T-helper 22 cell (primary cell): ENCODE results near the gene ADARB1.

ENCODE experiments used
- DNase-seq: peaks from one replicate; pipeline ENCODE4 v3.0.0-alpha.2; 2020; ENCODE audit warnings: low read depth

The ADARB1 gene

GRCh38 chr21:45095505-45095904 is 21.1 kb downstream of the ADARB1 start:
- no peak for DNase-seq

GRCh38 chr21:45096217-45096616 is 21.8 kb downstream of the ADARB1 start:
- DNase-seq, result no peak

- no peak for DNase-seq
These were observed 23.5 kb downstream of the ADARB1 start for GRCh38 chr21:45097827-45098387.

- no peak for DNase-seq
These were observed 24.5 kb downstream of the ADARB1 start for GRCh38 chr21:45098867-45099266.

- DNase-seq, result no peak
These were observed 25.2 kb downstream of the ADARB1 start for GRCh38 chr21:45099571-45099970.

- DNase-seq, result no peak
These were observed 26.5 kb downstream of the ADARB1 start for GRCh38 chr21:45100866-45101265.

- DNase-seq, result no peak
These were observed 28.1 kb downstream of the ADARB1 start for GRCh38 chr21:45102391-45102932.

GRCh38 chr21:45103971-45104520 is 29.7 kb downstream of the ADARB1 start:
- no peak for DNase-seq

GRCh38 chr21:45104560-45104959 is 30.2 kb downstream of the ADARB1 start:
- DNase-seq, result no peak

- no peak for DNase-seq
These were observed 31.6 kb downstream of the ADARB1 start for GRCh38 chr21:45105906-45106485.

- DNase-seq, result no peak
These were observed 33.8 kb downstream of the ADARB1 start for GRCh38 chr21:45108034-45108790.

- DNase-seq, result no peak
These were observed 34.7 kb downstream of the ADARB1 start for GRCh38 chr21:45108808-45109781.

- DNase-seq, result no peak
These were observed 35.6 kb downstream of the ADARB1 start for GRCh38 chr21:45109831-45110492.

GRCh38 chr21:45110873-45111624 is 36.7 kb downstream of the ADARB1 start:
- no peak for DNase-seq

- no peak for DNase-seq
These were observed 37.3 kb downstream of the ADARB1 start for GRCh38 chr21:45111703-45112102.

- DNase-seq, result no peak
These were observed 38.0 kb downstream of the ADARB1 start for GRCh38 chr21:45112371-45112770.

- no peak for DNase-seq
These were observed 39.2 kb downstream of the ADARB1 start for GRCh38 chr21:45113543-45113942.

GRCh38 chr21:45114072-45114471 is 39.7 kb downstream of the ADARB1 start:
- no peak for DNase-seq

- DNase-seq, result no peak
These were observed 40.1 kb downstream of the ADARB1 start for GRCh38 chr21:45114475-45114874.

- DNase-seq, result no peak
These were observed 40.8 kb downstream of the ADARB1 start for GRCh38 chr21:45115141-45115540.
